ENCODE measurements around the gene MATK. TPM values are rescaled to one million over a fixed set of nuclear protein-coding genes. Genes with fewer than 3 reads are reported as not detected.

Gene MATK
- polyA plus RNA-seq, 1 experiment: not detected

DNA sequence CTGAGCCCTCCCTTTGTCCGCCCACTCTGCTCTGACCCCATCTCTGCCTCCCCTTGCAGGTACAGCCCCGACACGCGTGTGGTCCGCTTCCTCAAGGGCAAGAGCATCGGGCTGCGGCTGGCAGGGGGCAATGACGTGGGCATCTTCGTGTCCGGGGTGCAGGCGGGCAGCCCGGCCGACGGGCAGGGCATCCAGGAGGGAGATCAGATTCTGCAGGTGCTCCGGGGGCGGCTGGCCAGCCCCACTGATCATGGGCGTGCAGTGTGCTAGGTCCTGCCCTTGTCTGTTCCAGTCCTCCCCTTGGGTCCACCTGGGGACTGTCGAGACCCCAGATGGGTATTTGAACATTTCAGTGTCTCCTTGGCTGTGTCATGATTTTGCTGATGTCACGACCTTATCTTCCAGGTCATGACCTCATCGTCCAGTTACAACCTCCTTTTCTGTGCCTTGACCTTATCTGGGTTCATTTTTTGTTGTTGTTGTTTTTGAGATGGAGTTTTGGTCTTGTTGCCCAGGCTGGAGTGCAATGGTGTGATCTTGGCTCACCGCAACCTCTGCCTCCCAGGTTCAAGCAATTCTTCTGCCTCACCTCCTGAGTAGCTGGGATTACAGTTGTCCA, 50.0 kb downstream of the MATK start:
- TF ChIP-seq CTCF (IDR thresholded peaks at IDR 0.05; ENCODE audit: low read depth, low read length): no peak
- Histone ChIP-seq H3K4me3 (ENCODE audit: low read depth, low read length) (no peak overlapping the region), H3K27ac (ENCODE audit: low read depth, low read length) (no peak overlapping the region), H3K27me3 (ENCODE audit: control insufficient read depth, insufficient read depth, low read length) (peaks cover 5% of the 10 kb centered on the region), H3K9me3 (ENCODE audit: control insufficient read depth, insufficient read depth, low read length) (no peaks in the 10 kb centered on the region; the same call in 1 of the 2 replicates)
- ChIA-PET POLR2A (no interaction called here), CTCF (no interaction called here)
- DNase-seq (ENCODE audit: low read depth, low spot score): no peak

DNA sequence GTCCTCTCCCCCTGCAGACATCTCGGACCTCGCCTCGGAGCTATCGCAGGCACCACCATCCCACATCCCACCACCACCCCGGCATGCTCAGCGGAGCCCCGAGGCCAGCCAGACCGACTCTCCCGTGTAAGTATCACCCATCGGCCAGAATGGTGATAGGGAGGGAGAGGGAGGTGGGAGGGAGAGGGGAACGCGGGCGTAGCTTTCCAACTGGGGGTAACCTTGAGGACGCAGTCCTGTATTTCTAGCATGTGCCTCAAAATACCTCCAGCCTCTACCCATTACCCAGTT, 51.9 kb downstream of the MATK start:
- no peak for DNase-seq (ENCODE audit: low read depth, low spot score)
- peaks cover 2% of the 10 kb centered on the region; the same call in 1 of the 2 replicates for H3K9me3 ChIP-seq (ENCODE audit: control insufficient read depth, insufficient read depth, low read length)
- peaks cover 5% of the 10 kb centered on the region for H3K27me3 ChIP-seq (ENCODE audit: control insufficient read depth, insufficient read depth, low read length)
- CTCF ChIA-PET: no interaction called here
- POLR2A ChIA-PET: no interaction called here
- no peak for TF ChIP-seq CTCF (IDR thresholded peaks at IDR 0.05; ENCODE audit: low read depth, low read length)
- no peak overlapping the region for H3K27ac ChIP-seq (ENCODE audit: low read depth, low read length)
- no peak overlapping the region for H3K4me3 ChIP-seq (ENCODE audit: low read depth, low read length)

DNA sequence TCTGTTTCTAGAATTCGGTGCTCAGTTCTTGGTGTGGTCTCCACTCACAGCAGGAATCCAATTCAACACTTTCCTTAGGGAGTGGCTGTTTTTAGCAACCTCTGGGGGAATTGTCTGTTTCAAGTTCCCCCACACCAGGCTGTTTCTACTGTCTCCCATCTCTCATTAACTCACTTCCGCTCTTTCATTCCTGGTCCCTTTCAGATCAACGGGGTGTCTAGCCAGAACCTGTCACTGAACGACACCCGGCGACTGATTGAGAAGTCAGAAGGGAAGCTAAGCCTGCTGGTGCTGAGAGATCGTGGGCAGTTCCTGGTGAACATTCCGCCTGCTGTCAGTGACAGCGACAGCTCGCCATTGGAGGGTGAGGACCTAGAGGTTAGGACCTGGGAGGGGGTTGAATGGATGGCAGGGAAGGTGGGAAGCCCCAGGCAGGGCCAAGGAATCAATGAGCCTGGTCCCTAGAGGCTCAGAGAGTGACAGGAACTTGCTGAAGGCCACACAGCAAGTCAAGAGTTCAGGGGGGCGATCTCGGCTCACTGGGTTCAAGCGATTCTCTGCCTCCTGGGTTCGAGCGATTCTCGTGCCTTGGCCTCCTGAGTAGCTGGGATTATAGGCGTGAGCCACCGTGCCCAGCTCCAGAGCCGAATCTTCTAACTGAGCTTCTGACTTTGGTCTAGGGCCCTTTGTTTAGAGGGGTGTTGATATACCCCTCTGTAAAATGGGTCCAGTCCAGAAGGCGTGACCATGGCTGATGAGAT, 52.5 kb downstream of the MATK start:
- H3K27me3 ChIP-seq (ENCODE audit: control insufficient read depth, insufficient read depth, low read length): peaks cover 5% of the 10 kb centered on the region
- peaks cover 4% of the 10 kb centered on the region; the same call in 1 of the 2 replicates for H3K9me3 ChIP-seq (ENCODE audit: control insufficient read depth, insufficient read depth, low read length)
- no peak for TF ChIP-seq CTCF (IDR thresholded peaks at IDR 0.05; ENCODE audit: low read depth, low read length)
- H3K27ac ChIP-seq (ENCODE audit: low read depth, low read length): no peak overlapping the region
- ChIA-PET CTCF (interaction anchor here (0.5 kb wide), 1 partner anchor 15 kb away, joined by 3 read pairs; no protein-coding TSS in a partner anchor), POLR2A (no interaction called here)
- H3K4me3 ChIP-seq (ENCODE audit: low read depth, low read length): no peak overlapping the region
- DNase-seq (ENCODE audit: low read depth, low spot score): no peak

DNA sequence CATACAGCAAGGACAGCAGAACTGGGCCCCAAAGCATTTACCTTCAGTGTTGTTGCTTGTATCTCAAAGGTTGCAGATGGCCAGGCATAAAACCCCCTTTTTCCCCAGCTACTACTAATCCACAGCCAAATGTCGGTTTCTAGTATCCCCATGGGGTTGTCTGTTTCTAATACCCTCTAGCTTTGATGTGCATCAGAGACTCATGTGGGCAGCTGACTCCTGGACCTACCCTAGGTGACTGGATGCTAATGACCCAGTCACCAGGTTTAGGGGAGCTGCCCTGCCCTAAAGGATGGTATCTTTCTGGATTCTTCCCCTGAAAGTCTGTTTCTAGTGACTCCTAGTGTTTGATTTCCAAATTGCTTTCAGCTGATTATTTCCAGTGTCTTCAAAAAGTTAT, 54.1 kb downstream of the MATK start:
- Histone ChIP-seq H3K4me3 (ENCODE audit: low read depth, low read length) (no peak overlapping the region), H3K9me3 (ENCODE audit: control insufficient read depth, insufficient read depth, low read length) (peaks cover 4% of the 10 kb centered on the region; the same call in 1 of the 2 replicates), H3K27me3 (ENCODE audit: control insufficient read depth, insufficient read depth, low read length) (peaks cover 5% of the 10 kb centered on the region), H3K27ac (ENCODE audit: low read depth, low read length) (no peak overlapping the region)
- TF ChIP-seq CTCF (IDR thresholded peaks at IDR 0.05; ENCODE audit: low read depth, low read length): no peak
- no peak for DNase-seq (ENCODE audit: low read depth, low spot score)
- ChIA-PET CTCF (no interaction called here), POLR2A (no interaction called here)

DNA sequence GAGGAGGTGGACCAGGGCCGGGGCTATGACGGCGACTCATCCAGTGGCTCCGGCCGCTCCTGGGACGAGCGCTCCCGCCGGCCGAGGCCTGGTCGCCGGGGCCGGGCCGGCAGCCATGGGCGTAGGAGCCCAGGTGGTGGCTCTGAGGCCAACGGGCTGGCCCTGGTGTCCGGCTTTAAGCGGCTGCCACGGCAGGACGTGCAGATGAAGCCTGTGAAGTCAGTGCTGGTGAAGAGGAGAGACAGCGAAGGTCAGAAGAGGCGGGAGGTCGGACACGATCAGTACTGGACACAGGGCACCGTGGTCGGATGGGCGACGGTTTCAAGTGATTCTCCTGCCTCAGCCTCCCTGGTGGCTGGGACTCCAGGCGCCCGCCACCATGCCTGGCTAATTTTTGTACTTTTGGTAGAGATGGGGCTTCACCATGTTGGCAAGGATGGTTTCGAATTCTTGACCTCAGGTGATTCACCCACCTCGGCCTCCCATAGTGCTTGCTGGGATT, 55.7 kb downstream of the MATK start:
- Histone ChIP-seq H3K9me3 (ENCODE audit: control insufficient read depth, insufficient read depth, low read length) (peaks cover 4% of the 10 kb centered on the region; the same call in 1 of the 2 replicates), H3K27me3 (ENCODE audit: control insufficient read depth, insufficient read depth, low read length) (peaks cover 5% of the 10 kb centered on the region), H3K4me3 (ENCODE audit: low read depth, low read length) (no peak overlapping the region), H3K27ac (ENCODE audit: low read depth, low read length) (no peak overlapping the region)
- DNase-seq (ENCODE audit: low read depth, low spot score): no peak
- POLR2A ChIA-PET: no interaction called here
- CTCF ChIA-PET: no interaction called here
- TF ChIP-seq CTCF (IDR thresholded peaks at IDR 0.05; ENCODE audit: low read depth, low read length): no peak

Data from AG04450 (cell line).